Measurements from ENCODE around the gene SLC51A.
"Not testable (repeated sequence)": the region's sequence is repeated elsewhere in the genome, so short reads cannot be mapped to it uniquely, and the experiment has no call there.

The SLC51A gene

DNA sequence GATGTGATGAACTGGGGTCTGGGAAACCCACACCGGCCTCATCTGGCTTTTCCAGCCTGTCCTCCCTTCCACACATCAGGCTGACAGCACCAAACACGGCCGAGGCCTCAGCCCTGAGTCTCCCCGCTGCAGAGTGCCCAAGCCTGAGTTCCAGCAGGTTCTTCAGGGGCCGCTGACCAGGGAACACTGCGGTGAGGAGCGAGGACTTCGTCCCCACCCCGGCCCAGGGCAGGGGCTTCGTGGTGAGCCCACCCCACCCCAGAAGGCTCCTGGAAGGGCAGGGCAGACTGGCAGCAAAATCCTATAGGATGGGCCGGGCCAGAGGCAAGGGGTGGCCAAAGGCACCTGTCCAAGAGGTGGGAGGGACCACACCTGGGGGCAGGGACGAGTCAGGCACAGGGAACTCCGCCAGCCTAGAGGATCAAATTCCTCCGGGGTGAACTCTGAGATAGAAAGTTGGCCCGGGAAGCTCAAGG is at the start of gene SLC51A:
Gene SLC51A (plus strand): TSS at position 446 of the 476 bp plus-strand sequence. CDS start 179 bp downstream, outside the sequence.
- no peak for DNase-seq (ENCODE audit: low read depth)
- TF ChIP-seq CTCF (conservative IDR thresholded peaks at IDR 0.05; ENCODE audit: low read length), result no peak
- H3K4me3 ChIP-seq (ENCODE audit: low read length), result no peak within 1 kb of the TSS

GRCh38 chr3:196166741-196167140 is 49.6 kb upstream of the SLC51A start:
- DNase-seq (ENCODE audit: low read depth), result no peak
- H3K4me3 ChIP-seq (ENCODE audit: low read length), result no peak overlapping the region
- TF ChIP-seq CTCF (conservative IDR thresholded peaks at IDR 0.05; ENCODE audit: low read length), result no peak

- no peak for TF ChIP-seq CTCF (conservative IDR thresholded peaks at IDR 0.05; ENCODE audit: low read length)
- H3K4me3 ChIP-seq (ENCODE audit: low read length), result no peak overlapping the region
- DNase-seq (ENCODE audit: low read depth), result no peak
These were observed 47.4 kb upstream of the SLC51A start for GRCh38 chr3:196168808-196169391.

GRCh38 chr3:196169836-196170240 is 46.5 kb upstream of the SLC51A start:
- DNase-seq (ENCODE audit: low read depth), result no peak
- H3K4me3 ChIP-seq (ENCODE audit: low read length), result no peak overlapping the region
- no peak for TF ChIP-seq CTCF (conservative IDR thresholded peaks at IDR 0.05; ENCODE audit: low read length)

GRCh38 chr3:196170296-196170695 is 46.0 kb upstream of the SLC51A start:
- not testable (repeated sequence) for H3K4me3 ChIP-seq (ENCODE audit: low read length); DNase-seq (ENCODE audit: low read depth)

DNA sequence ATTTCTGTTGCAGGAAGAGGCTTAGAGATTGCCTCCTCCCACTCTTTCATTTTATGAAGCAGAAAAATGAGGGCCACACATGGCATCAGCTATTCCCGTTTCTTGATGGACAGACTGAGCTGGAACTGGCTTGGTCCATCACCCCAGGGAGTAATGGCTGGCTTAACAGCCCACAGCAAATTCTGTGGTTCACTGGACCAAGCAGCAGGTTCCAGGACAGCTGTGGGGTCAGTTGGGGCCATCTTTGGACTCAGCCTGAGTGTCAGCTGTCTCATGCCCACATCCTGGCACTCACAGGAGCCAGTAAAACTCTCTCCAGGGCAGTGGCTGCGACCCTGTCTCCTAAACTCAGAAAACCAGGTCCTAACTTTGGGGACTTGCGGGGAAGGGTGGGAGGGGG is 41.7 kb upstream of the SLC51A start:
- no peak for DNase-seq (ENCODE audit: low read depth)
- no peak overlapping the region for H3K4me3 ChIP-seq (ENCODE audit: low read length)
- no peak for TF ChIP-seq CTCF (conservative IDR thresholded peaks at IDR 0.05; ENCODE audit: low read length)

DNA sequence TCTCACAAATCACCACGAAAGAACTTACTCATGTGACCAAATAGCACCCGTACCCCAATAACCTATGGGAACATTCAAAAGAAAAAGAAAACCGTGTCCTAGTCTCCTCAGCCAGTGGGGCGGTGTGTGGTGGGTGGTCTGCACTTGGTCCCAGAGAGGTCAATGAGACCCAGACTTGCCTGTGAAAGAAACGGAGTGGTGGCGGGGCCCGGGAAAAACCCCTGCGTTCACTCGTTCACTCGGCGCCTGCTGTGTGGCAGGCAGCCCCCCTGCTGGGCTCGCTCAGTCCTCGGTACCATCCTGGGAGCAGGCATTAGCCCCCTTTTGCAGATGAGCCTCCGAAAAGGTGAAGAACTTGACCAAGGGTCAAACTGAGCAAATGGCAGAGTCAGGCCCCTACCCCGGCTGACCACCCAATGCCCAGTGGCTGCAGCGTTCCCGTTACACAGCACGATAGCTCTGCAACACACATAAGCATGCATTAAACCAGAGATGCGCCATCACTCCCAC is 41.2 kb upstream of the SLC51A start:
- no peak for DNase-seq (ENCODE audit: low read depth)
- no peak for TF ChIP-seq CTCF (conservative IDR thresholded peaks at IDR 0.05; ENCODE audit: low read length)
- H3K4me3 ChIP-seq (ENCODE audit: low read length), result no peak overlapping the region

Data from AG10803 (cell line).